HG02884 (cell line): ENCODE data around the gene CISH.
A peak's percentile ranks its signal among the peaks of the same experiment; 100 is the strongest.

Experiments used
- ATAC-seq: cut with Tn5 transposase; IDR thresholded peaks from one replicate; pipeline ENCODE4 v1.9.1; 2021; ENCODE audit warnings: mild to moderate bottlenecking, moderate library complexity; ENCODE audit not compliant: unreplicated experiment

Gene CISH

GRCh38 chr3:50611464-50612233 is at the start of gene CISH:
CISH (minus strand) TSS chr3:50611774; CDS start chr3:50611650, 124 bp downstream.
- ATAC-seq: peak; percentile 68

- no peak for ATAC-seq
Observed at GRCh38 chr3:50660386-50660785, 48.8 kb upstream of the CISH start.

GRCh38 chr3:50658831-50659230 is 47.3 kb upstream of the CISH start:
- no peak for ATAC-seq

- ATAC-seq: no peak
Observed at GRCh38 chr3:50658416-50658815, 46.8 kb upstream of the CISH start.

GRCh38 chr3:50657816-50658215 is 46.2 kb upstream of the CISH start:
- no peak for ATAC-seq

GRCh38 chr3:50657407-50657806 is 45.8 kb upstream of the CISH start:
- ATAC-seq: no peak

GRCh38 chr3:50656417-50657195 is 45.0 kb upstream of the CISH start:
- no peak for ATAC-seq

- ATAC-seq: no peak
Observed at GRCh38 chr3:50655009-50655830, 43.6 kb upstream of the CISH start.

GRCh38 chr3:50653937-50654595 is 42.5 kb upstream of the CISH start:
- no peak for ATAC-seq

GRCh38 chr3:50652709-50653108 is 41.1 kb upstream of the CISH start:
- no peak for ATAC-seq

- no peak for ATAC-seq
Observed at GRCh38 chr3:50651920-50652529, 40.5 kb upstream of the CISH start.

- ATAC-seq: no peak
Observed at GRCh38 chr3:50651445-50651844, 39.9 kb upstream of the CISH start.

GRCh38 chr3:50650018-50650417 is 38.4 kb upstream of the CISH start:
- no peak for ATAC-seq

- no peak for ATAC-seq
Observed at GRCh38 chr3:50649451-50649931, 37.9 kb upstream of the CISH start.

- no peak for ATAC-seq
Observed at GRCh38 chr3:50648944-50649343, 37.4 kb upstream of the CISH start.

GRCh38 chr3:50648313-50648712 is 36.7 kb upstream of the CISH start:
- ATAC-seq: no peak

- ATAC-seq: no peak
Observed at GRCh38 chr3:50645378-50645777, 33.8 kb upstream of the CISH start.

GRCh38 chr3:50644561-50644960 is 33.0 kb upstream of the CISH start:
- ATAC-seq: no peak

GRCh38 chr3:50642382-50642781 is 30.8 kb upstream of the CISH start:
- no peak for ATAC-seq

GRCh38 chr3:50639055-50639494 is 27.5 kb upstream of the CISH start:
- no peak for ATAC-seq
